Measurements from ENCODE around the gene ODF2L. TPM values are rescaled to one million over a fixed set of nuclear protein-coding genes. Genes with fewer than 3 reads are reported as not detected.

The ODF2L gene
- total RNA-seq, 1 experiment from 2014 or later = 27.3 TPM

DNA sequence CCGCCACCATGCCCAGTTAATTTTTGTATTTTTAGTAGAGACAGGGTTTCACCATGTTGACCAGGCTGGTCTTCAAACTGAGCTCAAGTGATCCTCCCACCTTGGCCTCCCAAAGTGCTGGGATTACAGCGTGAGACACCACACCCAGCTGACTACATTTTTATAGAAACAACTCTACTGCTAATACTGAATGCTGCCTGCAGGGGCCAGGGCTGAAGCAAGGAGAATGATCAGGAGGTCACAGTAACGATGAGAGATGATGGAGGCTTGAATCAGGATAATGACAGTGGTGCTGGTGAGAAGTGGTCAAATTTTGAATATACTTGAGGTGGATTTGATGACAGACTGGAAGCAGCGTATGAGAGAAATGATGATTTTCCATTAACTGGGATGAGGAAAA is 33.3 kb downstream of the ODF2L start:
- no peaks in the 10 kb centered on the region for H3K9me3 Mint-ChIP-seq
- no CpG with 5 or more reads among the region's 4 CpGs for WGBS (ENCODE audit: extremely low coverage, insufficient read length, low lambda C conversion rate)

More for the DNA sequence above, 33.3 kb downstream of the ODF2L start:
- H3T11ph ChIP-seq (ENCODE audit: low read length) = no peak overlapping the region
- no peak overlapping the region for H3K56ac ChIP-seq (ENCODE audit: insufficient read length, low read depth, low read length)
- no peak overlapping the region for H4K91ac ChIP-seq (ENCODE audit: insufficient read length, low read depth, low read length)
- H4K5ac ChIP-seq (ENCODE audit: insufficient read length, low read depth, low read length) = no peak overlapping the region
- H2BK12ac ChIP-seq (ENCODE audit: insufficient read length, low read depth, low read length) = no peak overlapping the region
- no peaks in the 10 kb centered on the region for H3K79me2 ChIP-seq (ENCODE audit: insufficient read depth, low read length)
- H3K23me2 ChIP-seq (ENCODE audit: insufficient read length, low read depth, low read length, poor library complexity, severe bottlenecking) = no peaks in the 10 kb centered on the region
- H2BK15ac ChIP-seq (ENCODE audit: low read depth, low read length) = no peak overlapping the region
- peaks cover 0 to 4% (median 0%) of the 10 kb centered on the region in 3 experiments; a peak in 3 of 7 replicates for H3K36me3 Mint-ChIP-seq (ENCODE audit: insufficient read depth in 1 of 3, low read depth in 3 of 3)
- H2AFZ ChIP-seq (ENCODE audit: low read length) = no peak overlapping the region
- no peak overlapping the region for H3K14ac ChIP-seq (ENCODE audit: insufficient read depth, low read length)
- no peak overlapping the region for H3K4ac ChIP-seq (ENCODE audit: low read depth, low read length)
- DNase-seq = no peak
- no peak overlapping the region for H3K27ac Mint-ChIP-seq
- H2AK5ac ChIP-seq (ENCODE audit: insufficient read length, low read length) = no peak overlapping the region
- no peaks in the 10 kb centered on the region for H3K27me3 Mint-ChIP-seq (ENCODE audit: low read depth)
- no peaks in the 10 kb centered on the region for H4K20me1 ChIP-seq (ENCODE audit: control insufficient read depth, insufficient read depth, insufficient read length)
- H2BK120ac ChIP-seq (ENCODE audit: low read depth, low read length, poor library complexity, severe bottlenecking) = no peak overlapping the region
- TF ChIP-seq, protein P1, sequence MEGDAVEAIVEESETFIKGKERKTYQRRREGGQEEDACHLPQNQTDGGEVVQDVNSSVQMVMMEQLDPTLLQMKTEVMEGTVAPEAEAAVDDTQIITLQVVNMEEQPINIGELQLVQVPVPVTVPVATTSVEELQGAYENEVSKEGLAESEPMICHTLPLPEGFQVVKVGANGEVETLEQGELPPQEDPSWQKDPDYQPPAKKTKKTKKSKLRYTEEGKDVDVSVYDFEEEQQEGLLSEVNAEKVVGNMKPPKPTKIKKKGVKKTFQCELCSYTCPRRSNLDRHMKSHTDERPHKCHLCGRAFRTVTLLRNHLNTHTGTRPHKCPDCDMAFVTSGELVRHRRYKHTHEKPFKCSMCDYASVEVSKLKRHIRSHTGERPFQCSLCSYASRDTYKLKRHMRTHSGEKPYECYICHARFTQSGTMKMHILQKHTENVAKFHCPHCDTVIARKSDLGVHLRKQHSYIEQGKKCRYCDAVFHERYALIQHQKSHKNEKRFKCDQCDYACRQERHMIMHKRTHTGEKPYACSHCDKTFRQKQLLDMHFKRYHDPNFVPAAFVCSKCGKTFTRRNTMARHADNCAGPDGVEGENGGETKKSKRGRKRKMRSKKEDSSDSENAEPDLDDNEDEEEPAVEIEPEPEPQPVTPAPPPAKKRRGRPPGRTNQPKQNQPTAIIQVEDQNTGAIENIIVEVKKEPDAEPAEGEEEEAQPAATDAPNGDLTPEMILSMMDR (conservative IDR thresholded peaks at IDR 0.05) = peak; percentile 26; the same call in 2 of the 3 replicates
- H4K8ac ChIP-seq (replicated peaks; ENCODE audit: insufficient read length, low read depth, low read length) = no peak overlapping the region
- no peak overlapping the region for H2BK20ac ChIP-seq (ENCODE audit: low read depth, low read length, poor library complexity, severe bottlenecking)
- no peaks in the 10 kb centered on the region for H3K4me1 ChIP-seq (ENCODE audit: insufficient read depth, low read length)
- no peaks in the 10 kb centered on the region for H3K4me1 Mint-ChIP-seq
- no peak overlapping the region for H3K4me3 Mint-ChIP-seq
- H3K4me2 ChIP-seq (ENCODE audit: insufficient read depth, insufficient read length, low read length) = no peak overlapping the region
- no peak overlapping the region for H3K27ac ChIP-seq (ENCODE audit: insufficient read length, low read depth, low read length)
- H3K23ac ChIP-seq (ENCODE audit: insufficient read length, low read depth, low read length) = no peak overlapping the region
- no peaks in the 10 kb centered on the region for H3K27me3 ChIP-seq (ENCODE audit: insufficient read depth, low read length)
- no peaks in the 10 kb centered on the region for H3K9me3 ChIP-seq (ENCODE audit: control insufficient read depth, low read depth, low read length)
- H3K18ac ChIP-seq (ENCODE audit: insufficient read length, low read depth, low read length) = no peak overlapping the region
- H2BK5ac ChIP-seq (ENCODE audit: insufficient read length, low read length) = no peak overlapping the region
- no peak overlapping the region for H3K9ac ChIP-seq (ENCODE audit: extremely low read depth, insufficient read length, low read length)
- no peaks in the 10 kb centered on the region for H3K79me1 ChIP-seq (ENCODE audit: insufficient read depth, low read depth, low read length, poor library complexity, severe bottlenecking)
